Measurements from ENCODE around the gene STX2.
"Not testable (repeated sequence)": the region's sequence is repeated elsewhere in the genome, so short reads cannot be mapped to it uniquely, and the experiment has no call there.

Gene STX2

DNA sequence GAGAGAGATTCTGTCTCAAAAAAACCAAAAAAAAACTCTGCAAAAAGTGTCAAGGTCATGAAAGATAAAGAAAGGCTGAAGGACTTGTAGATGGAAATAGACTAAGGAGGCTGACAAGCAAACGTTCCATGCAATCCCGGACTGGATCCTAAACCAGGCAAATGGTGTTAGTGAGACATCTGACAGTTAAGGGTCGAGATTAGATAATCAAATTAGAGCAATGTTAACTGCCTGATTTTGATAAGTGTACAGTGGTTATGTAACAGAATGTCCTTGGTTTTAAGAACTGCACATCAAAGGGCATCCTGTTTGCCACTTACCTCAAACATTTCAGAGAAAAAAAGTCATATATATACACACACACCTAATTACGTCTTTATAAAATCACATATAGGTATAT lies 29.4 kb upstream of the STX2 start:
- no peak for FAIRE-seq

GRCh38 chr12:130863298-130863697 lies 24.2 kb upstream of the STX2 start:
- FAIRE-seq = no peak

DNA sequence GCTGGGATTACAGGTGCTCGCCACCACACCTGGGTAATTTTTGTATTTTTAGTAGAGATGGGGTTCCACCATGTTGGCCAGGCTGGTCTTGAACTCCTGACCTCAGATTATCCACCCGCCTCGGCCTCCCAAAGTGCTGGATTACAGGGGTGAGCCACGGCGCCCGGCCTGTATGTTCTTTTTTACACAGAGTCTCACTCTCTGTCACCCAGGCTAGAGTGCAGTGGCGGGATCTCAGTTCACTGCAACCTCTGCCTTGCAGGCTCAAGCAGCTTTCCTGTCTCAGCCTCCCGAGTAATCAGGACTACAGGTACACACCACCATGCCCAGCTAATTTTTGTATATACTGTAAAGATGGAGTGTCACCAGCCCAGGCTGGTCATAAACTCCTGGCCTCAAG lies 23.7 kb upstream of the STX2 start:
- FAIRE-seq = not testable (repeated sequence)

DNA sequence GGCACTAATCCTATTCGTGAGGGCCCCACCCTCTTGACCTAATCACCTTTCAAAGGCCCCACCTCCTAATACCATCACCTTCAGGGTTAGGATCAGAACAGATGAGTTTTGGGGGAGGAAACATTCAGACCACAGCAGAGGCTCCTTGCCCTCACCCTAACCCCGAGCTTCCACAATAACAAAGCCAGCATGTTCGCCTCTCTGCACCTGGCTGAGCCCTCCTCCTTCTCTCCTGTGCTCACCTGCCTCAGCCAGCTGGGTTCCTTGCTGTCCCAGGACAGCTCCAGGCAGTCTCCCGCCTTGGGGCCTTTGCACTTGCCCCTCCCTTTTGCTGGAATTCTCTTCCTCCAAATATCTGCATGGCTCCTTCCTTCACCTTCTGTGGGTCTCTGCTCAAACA lies 23.1 kb upstream of the STX2 start:
- FAIRE-seq = no peak

GRCh38 chr12:130860311-130860710 lies 21.3 kb upstream of the STX2 start:
- no peak for FAIRE-seq

GRCh38 chr12:130859161-130859560 lies 20.1 kb upstream of the STX2 start:
- FAIRE-seq = no peak

- FAIRE-seq = no peak
Observed at GRCh38 chr12:130858084-130858483, 19.0 kb upstream of the STX2 start.

- FAIRE-seq = no peak
Observed at GRCh38 chr12:130856088-130856487, 17.0 kb upstream of the STX2 start.

GRCh38 chr12:130850418-130851021 lies 11.5 kb upstream of the STX2 start:
- no peak for FAIRE-seq

DNA sequence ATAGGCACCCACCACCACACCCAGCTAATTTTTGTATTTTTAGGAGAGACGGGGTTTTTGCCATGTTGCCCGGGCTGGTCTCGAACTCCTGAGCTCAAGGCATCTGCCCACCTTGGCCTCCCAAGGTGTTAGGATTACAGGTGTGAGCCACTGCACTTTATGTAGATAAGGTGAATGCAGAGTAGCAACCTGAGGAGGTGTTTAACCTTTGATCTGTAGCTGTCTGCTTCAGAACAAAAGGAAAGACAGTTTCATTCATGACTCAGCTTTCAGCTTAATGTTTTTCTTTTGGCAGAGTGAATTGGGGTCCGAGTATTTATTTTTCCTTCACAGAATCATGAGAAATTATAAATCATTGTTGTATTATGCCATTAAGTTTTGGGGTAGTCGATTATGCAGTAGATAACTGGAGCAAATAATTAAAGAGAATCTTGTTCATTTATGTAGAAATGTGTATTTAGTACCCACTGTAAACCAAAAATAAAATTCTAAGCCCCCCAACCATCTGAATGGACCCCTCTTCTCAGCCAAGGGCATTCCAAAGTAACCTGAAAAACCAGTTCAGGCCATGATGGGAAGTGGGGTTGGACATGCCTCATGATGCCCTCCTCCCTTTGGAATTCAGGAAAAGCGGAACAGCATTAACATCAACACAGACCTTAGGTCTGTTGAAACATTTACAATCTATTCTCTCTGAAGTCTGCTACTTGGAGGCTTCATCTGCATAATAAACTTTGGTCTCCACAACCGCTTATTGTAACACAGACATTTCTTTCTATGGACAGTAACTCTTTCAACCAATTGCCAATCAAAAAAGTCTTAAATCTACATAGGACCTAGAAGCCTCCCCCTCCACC lies 10.7 kb upstream of the STX2 start:
- FAIRE-seq = no peak

GRCh38 chr12:130848785-130849305 lies 9.8 kb upstream of the STX2 start:
- not testable (repeated sequence) for FAIRE-seq

- FAIRE-seq = not testable (repeated sequence)
Observed at GRCh38 chr12:130848105-130848504, 9.1 kb upstream of the STX2 start.

DNA sequence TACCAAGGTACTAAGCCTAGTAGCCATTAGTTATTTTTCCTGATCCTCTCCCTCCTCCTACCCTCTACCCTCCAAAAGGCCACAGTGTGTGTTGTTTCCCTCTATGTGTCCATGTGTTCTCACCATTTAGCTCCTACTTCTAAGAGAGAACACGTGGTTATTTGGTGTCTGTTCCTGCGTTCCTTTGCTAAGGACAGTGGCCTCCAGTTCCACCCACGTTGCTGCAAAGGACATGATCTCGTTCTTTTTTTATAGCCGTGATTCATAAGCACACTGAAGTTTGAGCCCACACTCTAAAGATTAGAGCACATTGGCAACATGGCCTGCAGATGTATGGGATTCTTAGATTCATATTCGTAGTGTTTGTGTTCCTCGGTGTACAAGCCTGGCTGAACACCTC lies 8.1 kb upstream of the STX2 start:
- FAIRE-seq = no peak

DNA sequence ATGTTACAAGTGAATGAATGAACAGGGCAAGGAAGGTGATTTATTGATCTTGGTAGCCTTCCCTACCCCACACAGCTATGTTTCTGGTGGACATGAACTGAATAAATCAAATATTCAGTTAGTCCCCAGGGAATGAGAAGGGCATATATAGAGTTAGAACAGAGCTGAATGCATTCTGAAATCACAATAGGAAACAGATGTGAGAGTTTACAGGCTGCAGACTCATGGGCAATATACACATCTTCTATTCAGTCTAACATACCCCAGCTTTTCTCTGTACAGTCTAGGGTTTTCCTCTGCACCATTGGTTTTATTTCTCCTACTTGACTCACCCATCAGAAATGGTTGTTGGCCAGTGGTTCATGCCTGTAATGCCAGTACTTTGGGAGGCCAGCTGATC lies 7.3 kb upstream of the STX2 start:
- no peak for FAIRE-seq

GRCh38 chr12:130839770-130840404 lies 837 bp upstream of the STX2 start:
- FAIRE-seq = no peak

DNA sequence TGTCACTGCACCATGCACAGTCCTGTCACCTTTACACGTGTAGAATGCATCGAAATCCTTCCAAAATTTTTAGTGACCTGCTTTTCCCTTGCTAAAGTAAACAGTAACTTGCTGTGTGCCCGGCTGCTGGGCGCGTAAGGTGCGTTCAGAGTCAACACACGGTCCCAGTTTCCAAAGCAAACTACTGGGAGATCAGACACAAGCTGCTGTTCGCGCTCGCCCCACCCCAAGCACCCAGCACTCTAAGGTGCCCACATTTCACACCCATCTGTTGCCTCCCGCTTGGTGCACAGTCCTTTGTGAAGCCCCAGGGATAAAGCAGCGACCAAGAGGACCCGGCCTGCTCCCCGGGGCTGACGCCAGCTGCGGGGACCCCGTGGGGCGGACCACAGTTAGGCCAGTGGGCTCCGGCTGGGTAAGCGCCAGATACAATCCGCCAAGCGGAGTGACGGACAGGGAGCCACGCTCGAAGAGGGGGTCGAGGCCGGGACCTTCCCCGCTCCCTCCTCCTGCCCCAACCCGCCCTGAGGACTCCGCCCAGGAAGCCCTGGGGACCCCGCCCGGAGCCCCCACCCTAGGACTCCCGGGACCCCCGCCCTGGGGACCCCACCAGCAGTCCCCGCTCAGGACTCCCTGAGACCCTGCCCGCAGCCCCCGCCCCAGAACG lies 633 bp downstream of the STX2 start:
- no peak for FAIRE-seq

DNA sequence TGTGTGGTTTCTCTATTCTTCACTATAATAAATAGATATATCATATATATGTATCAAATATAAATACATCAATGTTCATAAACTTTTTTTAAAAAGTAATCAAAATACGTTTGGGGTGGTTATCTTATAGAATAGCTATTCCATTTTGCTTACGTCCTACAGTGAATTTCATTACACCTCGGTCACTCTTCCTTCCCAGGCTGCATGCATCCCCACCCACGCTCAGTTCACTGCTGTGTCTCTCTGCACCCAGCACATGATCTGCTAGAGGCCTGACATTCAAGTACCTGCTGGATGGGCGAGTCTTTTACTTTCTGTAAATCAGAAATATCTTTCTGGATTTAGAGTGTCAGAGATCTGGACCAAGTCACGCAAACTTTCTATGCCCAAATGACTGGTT lies 3.6 kb downstream of the STX2 start:
- no peak for FAIRE-seq

GRCh38 chr12:130835011-130835410 lies 4.0 kb downstream of the STX2 start:
- no peak for FAIRE-seq

GRCh38 chr12:130832561-130833209 lies 6.4 kb downstream of the STX2 start:
- FAIRE-seq = no peak

- FAIRE-seq = no peak
Observed at GRCh38 chr12:130831876-130832405, 7.1 kb downstream of the STX2 start.

DNA sequence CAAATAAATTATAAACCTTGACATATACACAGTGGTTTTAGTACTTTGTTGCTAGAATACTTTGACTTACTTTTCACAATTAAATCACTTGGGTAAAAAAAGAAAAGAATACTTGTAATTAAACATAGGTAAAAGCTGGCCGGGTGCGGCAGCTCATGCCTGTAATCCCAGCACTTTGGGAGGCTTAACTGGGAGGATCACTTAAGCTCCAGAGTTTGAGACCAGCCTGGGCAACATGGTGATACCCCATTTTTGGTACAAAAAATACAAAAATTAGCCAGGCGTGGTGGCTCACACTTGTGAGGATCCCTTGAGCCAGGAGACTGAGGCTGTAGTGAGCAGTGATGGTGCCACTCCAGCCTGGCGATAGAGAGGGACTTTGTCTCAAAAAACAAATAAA lies 7.8 kb downstream of the STX2 start:
- no peak for FAIRE-seq

DNA sequence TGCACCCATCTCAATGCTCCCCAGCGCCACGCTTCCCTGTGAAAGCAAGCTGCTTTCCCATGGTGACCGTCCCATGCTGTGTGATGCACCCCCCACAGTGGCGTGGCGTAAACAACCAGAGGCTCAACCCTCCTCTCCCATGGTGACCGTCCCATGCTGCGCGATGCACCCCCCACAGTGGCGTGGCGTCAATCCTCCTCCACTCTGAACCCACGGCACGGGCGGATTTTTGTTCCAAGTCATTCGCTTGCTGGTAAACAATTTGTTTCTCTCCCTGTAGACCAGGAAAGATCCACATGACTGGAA lies 8.9 kb downstream of the STX2 start:
- FAIRE-seq = no peak
